8988T (cell line): ENCODE results near the gene ABO.
"Not testable (repeated sequence)": the region's sequence is repeated elsewhere in the genome, so short reads cannot be mapped to it uniquely, and the experiment has no call there.

Experiments
- DNase-seq: peaks from one replicate; pipeline ENCODE4 v3.0.0; 2011

ABO gene

DNA sequence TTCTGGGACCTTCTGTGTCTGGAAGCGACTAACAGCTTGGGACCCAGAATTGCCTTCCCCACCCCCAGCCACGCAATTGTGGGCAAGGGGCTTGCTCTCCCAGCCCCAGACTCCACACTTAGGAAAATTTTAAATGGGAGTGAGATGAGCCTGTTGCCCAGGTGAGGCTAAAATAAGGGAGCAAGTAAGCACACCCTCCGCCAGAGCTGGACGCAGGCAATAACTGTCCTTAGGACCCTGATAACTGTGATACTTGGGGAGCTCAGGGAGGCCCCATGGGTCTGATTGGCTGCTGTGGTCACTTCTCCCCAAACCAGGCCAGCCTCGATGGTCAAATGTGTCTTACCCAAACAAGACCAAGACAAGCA, 13.3 kb downstream of the ABO start:
- no peak for DNase-seq

DNA sequence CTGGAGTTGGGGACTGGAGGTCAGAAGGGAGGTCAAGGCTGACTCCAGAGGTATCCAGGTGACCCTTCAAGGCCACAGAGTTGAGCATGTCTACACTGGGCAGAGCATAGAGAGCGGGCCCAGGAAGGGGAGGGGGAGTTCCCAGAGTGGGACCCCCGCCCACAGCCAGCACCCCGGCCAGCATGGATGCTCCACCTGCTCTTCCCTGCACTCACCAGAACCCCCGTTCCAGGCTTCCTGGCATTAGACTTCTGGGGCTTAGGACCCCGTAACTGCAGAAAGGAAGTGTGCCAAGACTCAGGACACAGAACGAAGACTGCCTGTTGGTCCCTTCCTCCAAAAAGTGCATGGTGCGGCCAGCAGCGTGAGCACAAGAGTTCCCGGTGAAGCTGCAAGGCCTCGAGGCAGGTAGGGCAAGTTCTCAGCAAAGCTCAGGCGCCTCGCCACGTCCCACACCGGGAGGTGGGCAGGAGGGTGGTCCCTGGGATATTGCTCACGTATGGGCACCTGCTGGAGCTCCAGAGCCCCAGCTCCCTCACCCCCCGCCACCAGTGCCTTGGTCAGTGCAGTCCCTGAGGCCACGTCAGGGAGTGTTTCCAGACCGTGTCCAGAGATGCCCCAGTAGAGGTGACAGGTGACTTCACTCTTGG, 13.8 kb downstream of the ABO start:
- no peak for DNase-seq

DNA sequence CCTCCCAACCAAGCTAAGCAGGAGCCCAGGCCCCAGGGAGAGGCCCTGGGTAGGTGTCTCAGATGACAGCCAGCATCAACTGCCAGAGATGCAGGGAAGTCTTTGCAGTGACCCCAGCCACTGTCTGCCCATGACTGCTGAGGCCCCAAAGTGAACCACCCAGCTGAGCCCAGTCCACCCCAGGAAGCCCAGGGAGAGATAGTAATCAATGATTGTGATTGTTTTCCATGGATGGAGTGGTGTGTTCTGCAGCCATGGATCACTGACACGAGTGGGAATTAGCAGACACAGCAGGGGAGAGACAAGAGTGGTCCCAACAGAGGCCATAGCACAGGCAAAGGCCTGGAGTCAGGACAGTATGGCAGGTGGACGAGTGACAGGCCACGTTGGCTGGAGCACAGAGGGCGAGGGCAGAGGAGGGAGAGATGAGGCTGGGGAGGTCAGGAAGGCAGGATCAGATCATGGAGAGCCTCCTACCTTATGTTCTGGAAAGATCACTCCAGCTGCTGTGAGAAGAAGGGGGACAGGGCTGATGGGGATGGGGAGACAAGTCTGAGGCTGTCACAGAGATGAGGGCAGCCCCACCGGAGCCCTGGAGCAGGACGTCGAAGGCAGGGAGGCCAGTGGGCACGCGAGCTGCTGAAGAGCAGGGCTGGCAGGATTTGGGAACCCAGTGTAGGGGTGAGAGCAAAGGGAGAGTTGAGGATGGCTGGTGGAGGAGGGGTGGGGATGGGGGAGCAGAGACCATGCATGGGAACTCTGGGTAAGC, 14.5 kb downstream of the ABO start:
- DNase-seq = no peak

DNA sequence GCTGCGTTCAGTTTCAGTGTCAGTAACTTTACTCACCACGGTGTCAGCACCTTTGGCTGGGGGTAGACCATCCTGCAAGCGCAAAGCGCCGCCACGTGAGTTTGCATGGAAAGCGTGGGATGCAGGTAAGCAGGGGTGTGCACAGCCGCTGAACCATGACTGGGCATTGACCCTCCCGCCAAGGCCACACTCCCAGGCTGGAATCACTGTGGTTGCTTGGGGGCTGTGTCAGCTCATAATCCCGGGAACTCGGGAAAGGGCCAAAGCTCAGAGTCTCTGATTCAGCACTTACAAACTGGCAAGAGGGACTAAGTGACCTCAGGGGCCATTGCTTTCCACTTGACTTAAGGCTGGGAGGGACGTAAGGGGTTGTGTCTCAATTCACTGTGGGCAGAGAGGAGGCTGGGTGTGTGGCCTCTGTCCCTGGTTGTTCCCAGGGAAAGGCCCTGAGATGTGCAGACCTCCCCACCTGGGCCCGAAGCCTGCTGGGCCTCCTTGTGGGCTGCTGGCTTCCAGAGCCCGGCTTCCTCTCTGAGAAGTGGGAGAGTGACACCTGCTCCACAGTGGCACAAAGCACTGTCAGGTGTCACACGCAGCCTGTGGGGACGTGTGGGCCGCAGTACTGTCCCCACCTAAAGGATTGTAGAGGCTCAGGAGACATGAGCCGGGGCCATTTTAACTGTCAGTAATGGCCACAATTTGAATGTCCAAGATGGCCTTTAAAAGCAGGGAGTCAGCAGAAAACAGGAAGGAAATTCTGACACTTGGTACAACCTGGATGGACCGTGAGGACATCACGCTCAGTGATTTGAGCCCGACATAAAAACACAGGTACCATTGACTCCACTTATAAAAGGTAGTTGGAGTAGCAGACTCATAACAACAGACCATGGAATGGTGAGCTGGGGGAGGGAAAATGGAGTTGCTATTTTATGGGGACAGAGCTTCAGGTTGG, 16.7 kb downstream of the ABO start:
- DNase-seq = no peak

DNA sequence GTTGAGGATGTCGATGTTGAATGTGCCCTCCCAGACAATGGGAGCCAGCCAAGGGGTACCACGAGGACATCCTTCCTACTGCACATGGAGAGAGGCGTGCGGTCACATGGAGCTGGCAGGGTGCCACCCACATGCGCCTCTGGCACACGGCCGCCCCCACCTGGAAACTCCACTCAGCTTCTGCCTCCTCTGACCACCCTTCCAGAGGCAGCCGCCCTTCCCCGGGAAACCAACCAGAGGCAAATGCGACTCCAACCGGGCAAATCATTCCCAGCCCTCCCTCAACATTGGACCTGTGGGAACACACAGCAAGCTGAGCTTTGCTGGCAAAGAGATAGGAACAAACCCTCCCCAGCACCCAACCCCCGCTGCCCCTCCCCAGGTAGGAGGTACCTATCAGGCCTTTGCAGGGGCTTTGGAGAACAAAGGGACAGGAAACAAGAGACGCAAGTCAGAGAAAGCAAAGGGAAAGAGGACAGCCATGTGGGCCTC, 17.5 kb downstream of the ABO start:
- no peak for DNase-seq

DNA sequence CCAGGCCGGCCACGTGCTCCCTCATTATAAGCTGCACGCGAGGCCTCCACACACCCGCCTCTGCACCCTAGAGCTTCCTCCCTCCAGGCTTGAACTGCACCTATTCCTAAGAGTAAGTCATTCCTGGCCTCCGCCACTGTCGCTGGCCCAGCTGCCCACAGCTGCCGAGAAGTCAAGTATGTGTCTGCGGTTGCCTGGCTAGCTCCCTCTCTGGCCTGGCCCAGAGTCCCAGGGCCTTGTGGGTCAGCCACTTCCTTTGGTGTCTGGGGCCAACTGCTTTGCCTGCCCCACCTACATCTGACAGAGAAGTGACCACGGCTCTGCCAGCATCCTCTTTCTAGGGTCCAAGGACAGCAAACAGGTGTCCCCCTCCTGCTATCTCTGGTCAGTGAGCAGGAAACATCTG, 18.3 kb downstream of the ABO start:
- no peak for DNase-seq

DNA sequence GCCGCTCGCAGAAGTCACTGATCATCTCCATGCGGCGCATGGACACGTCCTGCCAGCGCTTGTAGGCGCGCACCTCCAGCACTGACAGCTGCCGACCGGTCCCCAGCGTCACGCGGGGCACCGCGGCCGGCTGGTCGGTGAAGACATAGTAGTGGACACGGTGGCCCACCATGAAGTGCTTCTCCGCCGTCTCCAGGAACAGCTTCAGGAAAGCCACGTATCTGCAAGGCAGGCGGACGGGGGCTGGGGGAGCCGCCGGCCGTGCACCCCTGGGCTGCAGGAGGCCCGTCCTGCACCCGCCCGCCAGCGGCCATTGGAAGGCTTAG, 18.9 kb downstream of the ABO start:
- DNase-seq = no peak

DNA sequence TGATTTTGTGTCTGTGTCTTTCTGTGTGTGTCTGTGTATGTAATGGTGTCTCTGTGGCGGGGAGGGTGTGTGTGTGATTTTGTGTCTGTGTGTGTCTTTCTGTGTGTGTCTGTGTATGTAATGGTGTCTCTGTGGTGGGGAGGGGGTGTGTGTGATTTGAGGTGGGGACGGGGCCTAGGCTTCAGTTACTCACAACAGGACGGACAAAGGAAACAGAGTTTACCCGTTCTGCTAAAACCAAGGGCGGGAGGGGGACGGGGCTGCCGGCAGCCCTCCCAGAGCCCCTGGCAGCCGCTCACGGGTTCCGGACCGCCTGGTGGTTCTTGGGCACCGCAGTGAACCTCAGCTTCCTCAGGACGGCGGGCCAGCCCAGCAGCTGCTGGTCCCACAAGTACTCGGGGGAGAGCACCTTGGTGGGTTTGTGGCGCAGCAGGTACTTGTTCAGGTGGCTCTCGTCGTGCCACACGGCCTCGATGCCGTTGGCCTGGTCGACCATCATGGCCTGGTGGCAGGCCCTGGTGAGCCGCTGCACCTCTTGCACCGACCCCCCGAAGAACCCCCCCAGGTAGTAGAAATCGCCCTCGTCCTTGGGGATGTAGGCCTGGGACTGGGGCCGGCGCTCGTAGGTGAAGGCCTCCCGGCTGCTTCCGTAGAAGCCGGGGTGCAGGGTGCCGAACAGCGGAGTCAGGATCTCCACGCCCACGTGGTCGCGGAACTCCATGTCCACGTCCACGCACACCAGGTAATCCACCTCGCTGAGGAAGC, 19.4 kb downstream of the ABO start:
- no peak for DNase-seq

DNA sequence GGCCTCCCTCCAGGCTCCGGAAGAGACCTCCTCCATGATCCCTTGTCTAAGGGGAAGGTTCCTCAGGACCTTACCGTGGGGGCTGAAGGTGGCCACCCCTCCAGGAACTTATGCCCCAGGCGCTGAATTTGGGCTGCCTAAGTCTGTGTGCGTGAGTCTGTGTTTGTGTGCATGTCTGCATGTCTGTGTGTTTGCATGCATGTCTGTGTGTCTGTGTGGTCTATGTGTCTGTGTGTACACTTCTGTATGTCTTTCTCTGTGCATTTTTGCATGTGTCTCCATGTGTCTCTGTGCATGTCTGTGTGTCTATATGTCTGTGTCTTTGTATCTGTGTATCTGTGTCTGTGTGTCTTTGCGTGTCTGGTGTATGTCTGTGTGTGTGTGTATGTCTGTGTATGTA, 20.5 kb downstream of the ABO start:
- DNase-seq = no peak

DNA sequence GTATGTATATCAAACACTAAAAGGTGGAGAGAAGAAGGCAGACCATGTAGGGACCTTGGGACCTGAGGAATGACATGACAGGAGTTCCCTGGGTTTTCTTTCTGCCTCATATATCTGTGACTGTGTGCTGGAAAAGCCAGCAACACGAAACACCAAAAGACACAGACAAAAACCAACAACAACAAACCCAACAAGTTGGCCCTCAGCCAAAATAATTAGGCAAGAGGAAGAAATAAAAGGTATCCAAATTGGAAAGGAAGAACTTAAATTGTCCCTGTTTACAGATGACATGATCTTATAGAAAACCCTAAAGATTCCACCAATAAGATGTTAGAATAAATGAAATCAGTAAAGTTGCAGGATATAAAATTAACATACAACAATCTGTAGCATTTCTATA, 21.7 kb downstream of the ABO start:
- DNase-seq = no peak

DNA sequence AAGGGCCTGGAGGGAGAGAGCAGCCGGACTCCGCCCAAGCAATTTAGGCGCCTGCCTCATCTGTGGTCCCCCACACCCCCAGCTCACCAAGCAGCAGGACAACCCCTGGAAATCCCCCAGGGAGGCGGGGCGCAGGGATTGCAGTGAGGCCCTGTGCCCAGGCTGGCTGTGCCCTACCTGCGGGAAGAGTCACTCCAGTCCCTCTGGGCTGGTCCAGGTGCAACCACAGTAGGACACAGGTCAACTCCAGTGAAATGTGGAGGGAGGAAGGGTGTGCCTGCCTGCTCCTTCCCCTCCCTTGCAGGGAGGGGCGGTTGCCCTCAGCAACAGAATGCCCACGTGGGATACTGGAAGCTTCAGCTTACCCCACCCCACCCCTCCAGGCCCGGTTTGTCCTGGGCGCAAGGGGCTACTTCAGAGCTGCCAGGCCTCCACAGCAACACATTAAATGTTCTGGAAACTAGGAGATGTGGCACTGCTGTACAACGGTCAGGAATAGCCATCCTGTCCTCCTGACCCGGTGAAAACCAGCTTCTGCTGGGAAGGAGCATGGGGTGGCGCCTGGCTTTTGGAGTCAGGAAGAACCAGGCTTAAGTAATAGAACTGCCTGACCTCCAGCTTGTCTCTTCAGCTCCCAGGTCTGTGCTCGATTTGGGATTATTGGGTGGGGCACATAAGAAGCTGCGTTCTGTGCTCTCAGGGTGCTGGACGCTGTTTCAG, 22.5 kb downstream of the ABO start:
- no peak for DNase-seq

DNA sequence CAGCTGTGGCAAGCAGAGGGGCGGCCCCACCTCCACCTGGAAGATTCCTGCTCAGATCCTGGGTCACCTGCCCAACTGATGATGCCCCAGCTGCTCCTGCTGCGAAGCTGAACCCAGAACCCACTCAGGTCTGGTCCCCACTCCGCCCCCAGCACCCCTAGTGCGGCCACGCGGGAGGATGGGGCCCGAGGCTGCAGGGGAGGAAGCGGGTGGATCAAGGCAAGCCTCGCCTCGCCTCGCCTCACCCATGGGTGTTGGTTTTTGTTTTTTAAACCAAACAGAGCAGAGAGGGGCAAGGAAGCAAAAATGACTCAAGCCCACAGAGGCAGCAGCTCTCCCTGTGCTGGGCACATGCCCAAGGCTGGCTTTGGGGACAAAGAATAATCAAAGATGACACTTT, 23.2 kb downstream of the ABO start:
- DNase-seq = no peak

DNA sequence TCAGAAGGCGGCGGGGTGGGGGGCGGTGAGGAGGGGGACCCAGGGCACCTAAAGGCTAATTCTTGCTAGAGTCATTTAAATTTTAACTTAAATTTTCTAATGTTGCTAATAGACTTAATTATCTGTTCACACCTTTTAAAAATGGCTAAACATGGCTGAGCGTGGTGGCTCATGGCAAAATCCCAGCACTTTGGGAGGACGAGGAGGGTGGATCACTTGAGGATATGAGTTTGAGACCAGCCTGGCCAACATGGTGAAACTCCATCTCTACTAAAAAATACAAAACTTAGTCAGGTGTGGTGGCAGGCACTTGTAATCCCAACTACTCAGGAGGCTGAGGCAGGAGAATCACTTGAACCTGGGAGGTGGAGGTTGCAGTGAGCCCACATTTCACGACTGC, 23.8 kb downstream of the ABO start:
- DNase-seq = not testable (repeated sequence)

DNA sequence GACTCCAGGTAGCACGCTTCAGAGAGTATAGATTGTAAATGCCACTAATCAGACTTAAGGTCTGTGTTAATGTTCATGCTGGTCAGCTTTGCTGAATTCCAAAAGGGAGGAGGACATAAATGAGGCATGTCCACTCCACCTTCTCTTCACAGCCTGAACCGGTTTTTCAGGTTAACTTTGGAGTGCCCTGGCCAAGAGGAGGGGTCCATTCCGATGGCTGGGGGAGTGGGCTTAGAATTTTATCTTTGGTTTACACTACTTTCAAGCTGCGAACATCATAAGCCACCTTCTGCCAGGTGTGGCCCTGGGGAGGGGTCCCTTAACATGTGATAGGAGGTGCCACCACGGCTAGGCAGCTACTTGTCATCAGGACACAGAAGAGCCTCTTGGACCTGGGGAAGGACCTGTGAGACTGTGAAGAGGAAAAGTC, 24.2 kb downstream of the ABO start:
- DNase-seq = no peak

DNA sequence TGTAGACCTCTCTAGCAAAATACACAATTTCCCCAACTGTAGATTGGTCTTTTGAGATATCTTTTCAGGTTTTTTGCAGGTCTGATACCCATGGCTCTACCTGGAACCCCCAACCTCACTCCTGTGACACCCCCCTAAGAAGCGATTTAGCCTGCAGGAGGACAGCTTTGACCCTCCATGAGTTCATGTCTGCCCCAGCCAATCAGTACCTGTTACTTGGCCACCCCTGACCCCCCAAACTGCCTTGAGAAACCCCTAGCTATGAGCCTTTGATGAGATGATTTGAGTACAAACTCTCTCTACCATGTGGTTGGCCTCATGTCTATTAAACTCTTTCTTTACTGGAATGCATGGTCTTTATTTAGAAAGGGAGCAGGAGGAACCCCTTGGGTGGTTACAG, 25.7 kb downstream of the ABO start:
- DNase-seq = no peak

DNA sequence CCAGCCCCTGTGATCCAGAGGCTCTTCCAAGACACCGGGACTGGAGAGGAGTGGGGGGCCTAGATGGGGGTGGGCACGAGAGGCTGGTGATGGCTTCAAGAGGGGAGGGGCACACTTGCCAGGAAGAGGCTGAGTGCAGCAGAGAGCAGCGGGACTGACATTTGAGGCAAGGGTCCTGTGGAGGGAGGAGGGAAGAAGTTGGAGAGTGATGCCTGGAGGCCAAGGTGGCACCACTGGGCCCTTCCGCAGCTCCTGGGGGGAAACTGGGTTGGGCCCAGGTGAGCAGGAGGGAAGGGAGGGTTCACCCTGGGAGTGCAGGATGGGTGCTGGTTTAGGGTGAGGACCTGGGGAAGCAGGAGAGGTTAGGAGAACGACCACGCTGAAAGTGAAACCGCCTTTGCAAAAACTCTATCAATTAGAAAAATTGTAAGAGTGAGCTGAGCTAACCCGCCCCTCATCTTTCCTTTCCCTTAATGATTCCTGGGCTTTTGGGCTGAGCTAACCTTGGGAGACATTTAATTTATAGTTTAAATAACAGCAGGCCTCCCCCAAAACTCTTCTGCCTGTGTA, 26.2 kb downstream of the ABO start:
- no peak for DNase-seq

DNA sequence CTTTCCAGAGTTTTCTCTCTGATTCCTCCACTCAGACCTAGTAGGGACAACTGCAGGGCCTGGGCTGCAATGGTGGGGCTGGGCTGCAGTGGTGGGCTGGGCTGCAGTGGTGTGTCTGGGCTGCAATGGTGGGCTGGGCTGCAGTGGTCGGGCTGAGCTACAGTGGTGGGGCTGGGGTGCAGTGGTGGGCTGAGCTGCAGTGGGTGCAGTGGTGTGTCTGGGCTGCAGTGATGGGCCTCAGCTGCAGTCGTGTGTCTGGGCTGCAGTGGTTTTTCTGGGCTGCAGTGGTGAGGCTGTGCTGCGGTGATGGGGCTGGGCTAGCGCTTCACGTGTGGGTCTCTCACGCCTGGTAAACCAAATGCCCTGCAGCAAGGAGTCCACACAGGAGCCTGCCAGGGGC, 27.4 kb downstream of the ABO start:
- no peak for DNase-seq

DNA sequence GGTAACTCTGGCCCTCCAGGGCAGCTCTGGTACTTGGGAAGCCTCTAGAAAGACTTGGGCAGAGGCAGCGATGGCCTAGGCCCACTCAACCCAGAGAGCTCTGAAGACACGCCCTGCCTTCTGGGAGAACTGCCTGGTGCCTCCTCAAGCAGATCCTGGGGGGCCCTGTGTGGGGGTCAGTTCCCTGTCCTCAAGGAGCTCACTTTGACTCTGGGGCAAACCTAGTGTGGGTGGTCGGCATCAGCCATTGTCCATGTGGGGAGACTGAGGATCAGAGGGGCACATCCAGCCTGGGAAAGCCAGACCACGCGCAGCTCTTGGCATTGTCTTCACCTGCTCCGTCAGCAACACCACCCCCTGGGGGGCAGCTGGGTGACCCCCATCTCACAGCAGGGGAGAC, 28.0 kb downstream of the ABO start:
- DNase-seq = no peak

DNA sequence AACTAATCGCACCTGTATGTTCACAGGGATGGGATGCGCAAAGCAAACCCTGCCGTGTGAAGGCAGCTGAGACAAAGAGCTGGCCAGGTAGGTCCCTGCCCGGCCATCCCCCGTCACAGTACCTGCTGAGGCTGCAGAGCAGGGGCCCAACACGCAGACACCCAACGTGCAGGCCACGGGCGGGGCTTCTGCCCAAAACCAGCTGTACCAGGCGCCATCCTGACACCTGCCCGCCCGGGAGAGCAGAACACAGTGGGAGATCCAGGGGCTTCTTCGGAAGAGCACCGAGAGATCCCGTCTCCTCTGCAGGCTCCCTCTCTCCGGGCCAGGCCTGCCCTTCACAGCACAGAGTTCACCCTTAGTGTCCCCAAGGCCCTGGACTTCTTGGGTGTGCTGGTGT, 28.4 kb downstream of the ABO start:
- DNase-seq = no peak

DNA sequence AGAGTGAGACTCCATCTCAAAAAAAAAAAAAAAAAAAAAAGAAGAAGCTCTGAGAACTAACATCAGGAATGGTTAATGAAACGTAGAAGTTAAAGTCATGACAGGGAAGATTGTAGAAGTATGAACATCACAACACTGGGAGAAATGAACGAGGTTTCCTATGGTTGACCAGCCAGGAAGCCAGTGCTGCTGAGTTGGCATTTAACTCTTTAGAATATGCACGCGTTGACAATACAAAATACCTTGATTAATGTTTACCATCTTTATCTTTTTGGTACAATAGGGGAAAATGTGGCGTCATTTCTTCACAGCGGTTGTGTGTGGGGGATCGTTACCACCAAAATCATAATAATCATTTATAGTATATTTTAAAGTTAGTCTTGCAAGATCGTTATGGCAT, 32.0 kb downstream of the ABO start:
- DNase-seq = no peak

DNA sequence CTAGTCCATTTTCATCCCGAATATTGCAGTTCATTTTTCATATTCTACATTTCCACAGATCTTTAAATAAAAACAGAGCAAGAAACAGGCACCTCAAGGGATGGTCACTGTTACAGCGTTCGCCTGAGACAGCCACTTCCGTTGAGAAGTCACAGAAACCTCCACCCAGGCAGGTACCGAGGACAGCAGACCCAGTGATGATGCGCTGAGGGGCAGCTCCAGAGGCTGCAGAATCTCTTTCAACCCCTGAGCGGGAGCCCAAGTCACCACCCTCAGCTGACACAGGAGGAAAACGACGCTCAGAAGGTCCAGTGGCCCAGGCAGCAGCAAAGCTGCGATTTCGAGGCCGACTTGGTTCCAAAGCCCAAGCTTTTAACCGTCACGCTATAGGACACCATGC, 32.8 kb downstream of the ABO start:
- no peak for DNase-seq

DNA sequence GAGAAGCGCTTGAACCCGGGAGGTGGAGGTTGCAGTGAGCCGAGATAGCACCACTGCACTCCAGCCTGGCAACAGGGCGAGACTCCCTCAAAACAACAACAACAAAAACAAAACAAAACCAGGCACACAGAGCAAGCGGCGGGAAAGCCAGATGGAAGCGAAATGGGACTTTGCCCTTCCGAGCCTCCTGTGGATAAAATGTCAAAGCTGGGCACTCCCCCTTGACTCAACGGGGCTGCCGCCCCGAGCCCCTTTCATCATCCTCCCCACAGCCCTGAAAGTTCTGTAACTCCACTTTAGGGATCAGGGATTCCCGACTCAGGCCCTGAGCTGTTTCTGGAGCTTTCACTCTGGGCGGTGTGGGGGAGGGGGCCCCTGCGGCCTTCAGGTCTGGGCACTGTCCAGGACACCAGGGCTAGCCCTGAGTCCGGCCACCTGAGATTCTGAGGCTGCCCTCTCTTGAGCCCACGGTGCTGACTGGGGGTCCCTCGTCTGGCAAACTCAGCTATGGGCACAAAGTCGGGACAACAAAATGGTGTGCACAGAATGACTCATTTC, 35.4 kb downstream of the ABO start:
- no peak for DNase-seq
